ENCODE results near the gene RBM28. TPM values are rescaled to one million over a fixed set of nuclear protein-coding genes. Genes with fewer than 3 reads are reported as not detected.
A peak's percentile ranks its signal among the peaks of the same experiment; 100 is the strongest.

The RBM28 gene
- total and polyA plus RNA-seq, 8 donors: 8.1 to 319 (median 25.9) TPM

- Histone ChIP-seq H3K27me3 (peaks cover 0 to 53% (median 32%) of the 10 kb centered on the region in 3 donors), H3K4me3 (peak overlapping the region; percentile 33 to 45 (median 38)), H3K27ac (no peak overlapping the region), H3K36me3 (no peaks in the 10 kb centered on the region), H3K9me3 (no peaks in the 10 kb centered on the region), H3K4me1 (peaks cover 7 to 24% (median 13%) of the 10 kb centered on the region in 4 donors)
- intact Hi-C loops (cut with DNase I; ENCODE audit: low total_unique reads): no loop called here
- TF ChIP-seq EP300 (IDR thresholded peaks at IDR 0.05) (no peak), POLR2AphosphoS5 (IDR thresholded peaks at IDR 0.05) (no peak), CTCF (IDR thresholded peaks at IDR 0.05) (no peak), POLR2A (IDR thresholded peaks at IDR 0.05) (no peak)
- DNase-seq: peak in 1 of 2 donors; percentile 63
- WGBS, 5 donors: 15 to 33% (median 20%) methylated on average over 6 to 97 of the region's 97 CpGs
Measured at GRCh38 chr7:128351296-128352152, 7.8 kb upstream of the RBM28 start.

- Histone ChIP-seq H3K4me3 (peak overlapping the region in 1 of 4 donors; percentile 45), H3K4me1 (peaks cover 7 to 24% (median 13%) of the 10 kb centered on the region in 4 donors), H3K36me3 (no peaks in the 10 kb centered on the region), H3K27ac (no peak overlapping the region), H3K9me3 (no peaks in the 10 kb centered on the region), H3K27me3 (peaks cover 0 to 53% (median 32%) of the 10 kb centered on the region in 3 donors)
- no peak for DNase-seq
- no peak for TF ChIP-seq POLR2A (IDR thresholded peaks at IDR 0.05)
- TF ChIP-seq CTCF (IDR thresholded peaks at IDR 0.05): no peak
- no peak for TF ChIP-seq EP300 (IDR thresholded peaks at IDR 0.05)
- no peak for TF ChIP-seq POLR2AphosphoS5 (IDR thresholded peaks at IDR 0.05)
- WGBS, 5 donors: 72 to 80% (median 75%) methylated on average over 16 to 35 of the region's 35 CpGs
- intact Hi-C loops (cut with DNase I; ENCODE audit: low total_unique reads): no loop called here
Measured at GRCh38 chr7:128350708-128351295, 7.1 kb upstream of the RBM28 start.

- Histone ChIP-seq H3K36me3 (no peaks in the 10 kb centered on the region), H3K9me3 (no peaks in the 10 kb centered on the region), H3K27me3 (peaks cover 0 to 49% (median 32%) of the 10 kb centered on the region in 3 donors), H3K27ac (no peak overlapping the region), H3K4me1 (peaks cover 7 to 24% (median 13%) of the 10 kb centered on the region in 4 donors), H3K4me3 (no peak overlapping the region)
- 20 to 34% (median 31%) methylated on average over 4 of the region's 4 CpGs for WGBS, 5 donors
- intact Hi-C loops (cut with DNase I; ENCODE audit: low total_unique reads): loop anchor here (5.0 kb wide), 1 partner anchor 38 kb away; no protein-coding TSS in a partner anchor
- DNase-seq: no peak
- no peak for TF ChIP-seq POLR2AphosphoS5 (IDR thresholded peaks at IDR 0.05)
- TF ChIP-seq CTCF (IDR thresholded peaks at IDR 0.05): no peak
- no peak for TF ChIP-seq POLR2A (IDR thresholded peaks at IDR 0.05)
- TF ChIP-seq EP300 (IDR thresholded peaks at IDR 0.05): no peak
Measured at GRCh38 chr7:128349466-128349825, 5.7 kb upstream of the RBM28 start.

GRCh38 chr7:128347647-128348097 lies 4.0 kb upstream of the RBM28 start:
- H3K4me1 ChIP-seq: peaks cover 11 to 35% (median 23%) of the 10 kb centered on the region in 4 donors
- H3K27me3 ChIP-seq: peaks cover 0 to 31% (median 19%) of the 10 kb centered on the region in 3 donors
- 0 to 7% (median 2%) methylated on average over 2 of the region's 2 CpGs for WGBS, 5 donors
- no peaks in the 10 kb centered on the region for H3K9me3 ChIP-seq
- no peak overlapping the region for H3K27ac ChIP-seq
- TF ChIP-seq POLR2AphosphoS5 (IDR thresholded peaks at IDR 0.05) (no peak), CTCF (IDR thresholded peaks at IDR 0.05) (peak in 4 of 7 experiments; percentile 31 to 49 (median 41))
- no peaks in the 10 kb centered on the region for H3K36me3 ChIP-seq
- DNase-seq: peak; percentile 48 to 78
- H3K4me3 ChIP-seq: no peak overlapping the region
- intact Hi-C loops (cut with DNase I; ENCODE audit: low total_unique reads): loop anchor here (5.0 kb wide), 1 partner anchor 40 kb away; no protein-coding TSS in a partner anchor
